Spleen (tissue), 7 donors: ENCODE results near the gene PPM1B.

Experiments
- POLR2A ChIP-seq, 3 donors: fragments of 450-650 bp; IDR thresholded peaks; one replicate each; pipeline ENCODE4 v1.5.1; 2017; ENCODE audit warnings: antibody characterized with exemption in 3 of 3, mild to moderate bottlenecking in 1 of 3
- POLR2AphosphoS5 ChIP-seq, 3 donors: sonication (generic); formaldehyde crosslinking; IDR thresholded peaks; one replicate each; pipeline ENCODE4 v1.5.1; 2017; ENCODE audit warnings: antibody characterized with exemption in 3 of 3
- TF ChIP-seq, protein P1 (sequence below), 11 experiments: fragments of 200-600 bp in 7 of 11; fragments of 450-650 bp in 4 of 11; sonication (generic) in 4 of 11; IDR thresholded peaks in 8 of 11; conservative IDR thresholded peaks in 3 of 11; 1 replicate in 7 of 11; 2 replicates in 4 of 11; pipeline versions ENCODE4 v1.4.0 to v1.8.0; 2016 to 2021; ENCODE audit warnings: antibody characterized with exemption in 11 of 11, inconsistent platforms in 4 of 11, mild to moderate bottlenecking in 1 of 11
- donor health status: DM: no; HTN: no; CAD: no; lungs with moderate emphysema.
- donor health status: DM: no; HTN: no; CAD: no.
- donor health status: DM: no; HTN: no; CAD: no.

DNA sequence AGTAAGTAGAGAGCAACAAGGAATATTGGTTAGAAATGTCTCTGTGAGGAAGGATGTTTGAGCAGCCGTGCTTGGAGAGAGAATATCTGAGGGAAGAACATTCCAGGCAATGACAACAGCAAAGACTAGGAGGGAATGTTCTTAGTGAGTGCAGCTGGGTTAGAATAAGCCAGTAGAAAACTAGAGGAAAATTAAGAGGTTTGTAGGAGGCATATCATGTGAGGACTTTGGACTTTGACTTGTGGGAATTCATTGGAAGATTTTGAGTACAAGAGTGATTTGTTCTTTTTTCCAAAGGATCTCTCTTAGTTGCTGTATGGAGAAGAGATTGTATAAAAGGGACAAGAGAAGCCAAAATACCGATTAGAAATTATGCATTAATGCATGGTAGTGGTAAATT is 47.2 kb downstream of the PPM1B start:
- TF ChIP-seq, protein P1, sequence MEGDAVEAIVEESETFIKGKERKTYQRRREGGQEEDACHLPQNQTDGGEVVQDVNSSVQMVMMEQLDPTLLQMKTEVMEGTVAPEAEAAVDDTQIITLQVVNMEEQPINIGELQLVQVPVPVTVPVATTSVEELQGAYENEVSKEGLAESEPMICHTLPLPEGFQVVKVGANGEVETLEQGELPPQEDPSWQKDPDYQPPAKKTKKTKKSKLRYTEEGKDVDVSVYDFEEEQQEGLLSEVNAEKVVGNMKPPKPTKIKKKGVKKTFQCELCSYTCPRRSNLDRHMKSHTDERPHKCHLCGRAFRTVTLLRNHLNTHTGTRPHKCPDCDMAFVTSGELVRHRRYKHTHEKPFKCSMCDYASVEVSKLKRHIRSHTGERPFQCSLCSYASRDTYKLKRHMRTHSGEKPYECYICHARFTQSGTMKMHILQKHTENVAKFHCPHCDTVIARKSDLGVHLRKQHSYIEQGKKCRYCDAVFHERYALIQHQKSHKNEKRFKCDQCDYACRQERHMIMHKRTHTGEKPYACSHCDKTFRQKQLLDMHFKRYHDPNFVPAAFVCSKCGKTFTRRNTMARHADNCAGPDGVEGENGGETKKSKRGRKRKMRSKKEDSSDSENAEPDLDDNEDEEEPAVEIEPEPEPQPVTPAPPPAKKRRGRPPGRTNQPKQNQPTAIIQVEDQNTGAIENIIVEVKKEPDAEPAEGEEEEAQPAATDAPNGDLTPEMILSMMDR (IDR thresholded peaks at IDR 0.05 in 8 of 11, conservative IDR thresholded peaks at IDR 0.05 in 3 of 11): no peak
- no peak for TF ChIP-seq POLR2AphosphoS5 (IDR thresholded peaks at IDR 0.05)
- TF ChIP-seq POLR2A (IDR thresholded peaks at IDR 0.05): no peak
